ENCODE results near the gene PCDH9.

- TF ChIP-seq ZNF274 (IDR thresholded peaks at IDR 0.05; ENCODE audit: low read depth, low read length) (no peak), YY1 (IDR thresholded peaks at IDR 0.05; ENCODE audit: insufficient read depth, insufficient read length) (no peak)
Measured at GRCh38 chr13:67036699-67037457, 193.3 kb downstream of the PCDH9 start.

All from NT2/D1 (cell line).